H1 (cell line): ENCODE results near the gene POLR3A. TPM values are rescaled to one million over a fixed set of nuclear protein-coding genes. Genes with fewer than 3 reads are reported as not detected.

ENCODE experiments used
- CTCF ChIP-seq, 3 experiments: IDR thresholded peaks; 1 replicate in 2 of 3; 2 replicates in 1 of 3; pipeline versions ENCODE4 v1.5.1 to v1.6.1; 2011; ENCODE audit warnings: low read length in 3 of 3, mild to moderate bottlenecking in 3 of 3, inconsistent platforms in 2 of 3, low read depth in 1 of 3, moderate library complexity in 1 of 3; ENCODE audit not compliant: insufficient read depth in 1 of 3; ENCODE audit errors: control extremely low read depth in 1 of 3
- HDAC6 ChIP-seq: IDR thresholded peaks from one replicate; pipeline ENCODE4 v1.7.1; 2012; ENCODE audit warnings: low read depth, mild to moderate bottlenecking, inconsistent platforms, low read length, moderate library complexity
- KDM1A ChIP-seq: fragments of 200-600, 300-600 bp; sonication (generic); IDR thresholded peaks from 2 replicates; pipeline ENCODE4 v1.7.1; 2016; ENCODE audit warnings: mild to moderate bottlenecking, low read length, borderline replicate concordance
- SAP30 ChIP-seq: fragments of 300-600 bp; sonication (generic); IDR thresholded peaks from 2 replicates; pipeline ENCODE4 v1.7.1; 2012; ENCODE audit warnings: low read length, moderate library complexity, mild to moderate bottlenecking, inconsistent platforms; ENCODE audit not compliant: insufficient read depth, insufficient replicate concordance
- polyA plus RNA-seq, 7 experiments: library from polyadenylated mRNA; depleted of rRNA in 3 of 7; stranded (reverse) in 5 of 7; unstranded in 2 of 7; fragments of >200 nt in 5 of 7; fragments of 200-250 nt in 2 of 7; gene quantifications; 1 replicate in 5 of 7; 2 replicates in 1 of 7; 4 replicates in 1 of 7; pipeline versions ENCODE4 v1.2.1 to v1.2.3, GENCODE V29; 2011 to 2013; ENCODE audit warnings: missing spikeins in 2 of 7, mixed read lengths in 2 of 7
- total RNA-seq: library from RNA; stranded (reverse); fragmentation: NEBNext Ultra II Directional; extraction: Animal tissue kit (Norgen Biotek cat#: 25700); gene quantifications from 2 replicates; pipeline ENCODE4 v1.2.1, GENCODE V29; 2021

Gene POLR3A
- total and polyA plus RNA-seq, 2 of the 8 experiments (the other 6 are each of a cell fraction or from before 2014, with no cell fraction given): 11.3 to 38.6 TPM

GRCh38 chr10:77955136-77955535 lies 74.2 kb downstream of the POLR3A start (continued):
- TF ChIP-seq CTCF (IDR thresholded peaks at IDR 0.05; ENCODE audit: control extremely low read depth in 1 of 3, insufficient read depth in 1 of 3, low read depth in 1 of 3, low read length in 3 of 3): no peak
- no peak for TF ChIP-seq SAP30
- TF ChIP-seq KDM1A: no peak
- no peak for TF ChIP-seq HDAC6
